ENCODE measurements around the gene CLASP1.

The CLASP1 gene

DNA sequence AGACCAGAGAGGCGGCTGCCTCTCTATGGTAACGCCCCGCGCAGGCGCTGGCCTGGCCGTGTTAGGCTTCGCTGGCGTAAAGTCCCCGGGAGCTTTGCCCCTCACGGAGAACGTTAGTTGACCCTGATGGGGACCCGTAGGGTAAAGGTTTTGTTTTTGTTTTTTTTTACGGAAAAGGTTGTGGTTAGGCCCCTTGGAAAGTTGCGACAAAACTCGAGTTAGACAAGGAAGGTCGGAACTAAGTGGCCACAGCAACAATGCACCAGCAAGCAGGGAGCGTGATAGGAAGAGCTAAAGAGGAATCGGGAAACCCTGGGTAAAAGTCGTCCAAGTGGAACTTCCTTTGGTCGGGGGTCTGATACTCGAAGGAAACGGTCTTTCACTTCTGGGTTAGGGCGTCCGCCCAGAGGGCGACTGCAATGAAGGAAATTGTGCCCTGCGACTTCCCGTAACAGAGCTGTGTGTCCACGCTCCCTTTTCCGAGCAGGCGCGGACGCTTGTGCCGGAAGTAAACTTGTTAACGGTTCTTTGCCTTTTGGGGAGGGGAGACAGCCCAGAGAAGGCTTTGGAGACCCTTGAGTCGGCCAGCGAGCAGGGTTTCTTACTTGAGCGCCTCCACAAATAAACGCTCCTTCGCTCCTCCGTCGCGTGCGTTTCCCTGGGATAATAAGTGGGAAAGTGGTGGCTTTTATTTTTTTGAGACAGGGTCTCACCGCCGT, 493 bp upstream of the CLASP1 start:
- TF ChIP-seq, protein P1, sequence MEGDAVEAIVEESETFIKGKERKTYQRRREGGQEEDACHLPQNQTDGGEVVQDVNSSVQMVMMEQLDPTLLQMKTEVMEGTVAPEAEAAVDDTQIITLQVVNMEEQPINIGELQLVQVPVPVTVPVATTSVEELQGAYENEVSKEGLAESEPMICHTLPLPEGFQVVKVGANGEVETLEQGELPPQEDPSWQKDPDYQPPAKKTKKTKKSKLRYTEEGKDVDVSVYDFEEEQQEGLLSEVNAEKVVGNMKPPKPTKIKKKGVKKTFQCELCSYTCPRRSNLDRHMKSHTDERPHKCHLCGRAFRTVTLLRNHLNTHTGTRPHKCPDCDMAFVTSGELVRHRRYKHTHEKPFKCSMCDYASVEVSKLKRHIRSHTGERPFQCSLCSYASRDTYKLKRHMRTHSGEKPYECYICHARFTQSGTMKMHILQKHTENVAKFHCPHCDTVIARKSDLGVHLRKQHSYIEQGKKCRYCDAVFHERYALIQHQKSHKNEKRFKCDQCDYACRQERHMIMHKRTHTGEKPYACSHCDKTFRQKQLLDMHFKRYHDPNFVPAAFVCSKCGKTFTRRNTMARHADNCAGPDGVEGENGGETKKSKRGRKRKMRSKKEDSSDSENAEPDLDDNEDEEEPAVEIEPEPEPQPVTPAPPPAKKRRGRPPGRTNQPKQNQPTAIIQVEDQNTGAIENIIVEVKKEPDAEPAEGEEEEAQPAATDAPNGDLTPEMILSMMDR (conservative IDR thresholded peaks at IDR 0.05; ENCODE audit: low read depth, low read length) = no peak
- peak overlapping the region; percentile 84 for H3K9ac ChIP-seq
- no peaks in the 10 kb centered on the region for H3K27me3 ChIP-seq (ENCODE audit: insufficient read depth, low read depth)
- peak overlapping the region; percentile 92 for H3K27ac ChIP-seq
- H3K4me3 ChIP-seq (IDR thresholded peaks at IDR 0.05; ENCODE audit: insufficient read depth, low read depth, low read length) = no peak overlapping the region
- peak overlapping the region; percentile 71; the same call in 1 of the 2 replicates for H3K4me2 ChIP-seq
- H4K20me1 ChIP-seq (ENCODE audit: insufficient read depth) = no peaks in the 10 kb centered on the region
- peak overlapping the region; percentile 85 for H2AFZ ChIP-seq (ENCODE audit: low read depth)
- no peaks in the 10 kb centered on the region for H3K36me3 ChIP-seq (ENCODE audit: insufficient read depth)
- H3K4me1 ChIP-seq (ENCODE audit: low read depth, poor library complexity, severe bottlenecking) = peaks cover 22% of the 10 kb centered on the region
- peaks cover 52% of the 10 kb centered on the region for H3K79me2 ChIP-seq (ENCODE audit: insufficient read depth, low read depth)

DNA sequence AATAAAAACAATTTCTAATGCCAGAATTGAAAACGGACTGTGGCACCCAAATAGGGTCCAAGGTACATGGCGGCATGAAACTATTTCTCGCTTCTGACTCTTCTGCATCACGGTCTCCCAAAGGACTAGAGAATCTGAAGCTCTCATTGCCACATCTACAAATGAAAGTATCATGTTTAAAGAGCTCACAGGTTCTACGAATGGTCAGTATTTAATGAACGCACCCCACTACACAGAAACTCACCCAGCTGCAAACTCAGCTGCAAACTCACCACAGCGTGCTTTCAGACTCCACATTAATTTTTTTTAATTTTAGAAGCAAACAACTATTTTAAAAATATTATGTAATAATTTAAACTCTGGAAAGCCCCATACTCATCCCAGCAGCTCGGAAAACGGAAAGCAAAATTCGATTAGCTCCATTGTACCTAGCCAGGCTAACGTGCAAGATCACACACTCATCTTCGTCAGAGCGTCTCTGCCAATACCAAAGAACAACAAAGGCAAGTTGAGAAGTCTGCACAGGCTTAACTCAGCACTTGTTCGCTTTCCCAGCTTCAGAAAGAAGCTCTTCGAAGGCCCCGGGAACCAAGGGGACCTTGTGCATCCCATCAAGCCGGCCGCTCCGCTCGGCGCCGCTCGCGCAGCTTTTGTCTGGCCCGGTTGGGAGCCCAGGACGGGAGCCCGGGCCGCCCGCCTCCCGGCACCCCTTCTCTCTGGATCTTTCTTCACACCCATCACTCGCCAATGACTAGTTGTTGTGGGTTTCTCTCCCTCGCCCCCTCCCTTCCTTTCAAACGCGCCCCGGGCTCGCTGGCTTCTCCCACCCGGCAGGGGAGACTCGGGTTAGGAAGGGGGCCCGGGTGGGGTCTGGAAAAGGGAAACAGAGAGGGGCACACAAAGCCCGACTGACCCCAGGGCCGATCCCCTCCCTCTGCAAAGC, 785 bp downstream of the CLASP1 start:
- no peaks in the 10 kb centered on the region for H4K20me1 ChIP-seq (ENCODE audit: insufficient read depth)
- H3K4me2 ChIP-seq = peak overlapping the region; percentile 71
- H3K4me3 ChIP-seq (IDR thresholded peaks at IDR 0.05; ENCODE audit: insufficient read depth, low read depth, low read length) = no peak overlapping the region
- peaks cover 22% of the 10 kb centered on the region for H3K4me1 ChIP-seq (ENCODE audit: low read depth, poor library complexity, severe bottlenecking)
- H3K36me3 ChIP-seq (ENCODE audit: insufficient read depth) = no peaks in the 10 kb centered on the region
- no peaks in the 10 kb centered on the region for H3K27me3 ChIP-seq (ENCODE audit: insufficient read depth, low read depth)
- H3K27ac ChIP-seq = peak overlapping the region; percentile 92
- H2AFZ ChIP-seq (ENCODE audit: low read depth) = peak overlapping the region; percentile 85
- peaks cover 65% of the 10 kb centered on the region for H3K79me2 ChIP-seq (ENCODE audit: insufficient read depth, low read depth)
- H3K9ac ChIP-seq = peak overlapping the region; percentile 84
- TF ChIP-seq, protein P1 (conservative IDR thresholded peaks at IDR 0.05; ENCODE audit: low read depth, low read length) = no peak

DNA sequence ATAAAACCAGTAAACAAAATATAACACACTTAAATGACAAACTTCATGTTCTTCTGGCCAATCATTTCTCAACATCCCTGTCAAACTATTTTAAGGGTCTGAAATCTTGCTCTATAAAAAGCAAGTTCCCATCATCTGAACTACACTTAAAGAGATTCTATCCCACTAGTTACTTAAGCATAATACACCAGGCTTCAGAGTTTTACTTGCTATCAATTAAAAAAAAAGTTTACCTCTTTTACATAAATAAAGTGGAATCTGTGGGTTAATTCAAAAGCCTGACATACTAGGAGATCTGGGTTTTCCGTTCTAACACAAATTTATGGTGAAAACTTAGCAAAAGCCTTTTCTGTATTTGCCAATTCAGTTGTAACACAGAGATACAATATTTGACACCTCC, 1.9 kb downstream of the CLASP1 start:
- H4K20me1 ChIP-seq (ENCODE audit: insufficient read depth) = no peaks in the 10 kb centered on the region
- peak overlapping the region; percentile 84; the same call in 1 of the 2 replicates for H3K9ac ChIP-seq
- no peak overlapping the region for H3K4me3 ChIP-seq (IDR thresholded peaks at IDR 0.05; ENCODE audit: insufficient read depth, low read depth, low read length)
- peaks cover 22% of the 10 kb centered on the region for H3K4me1 ChIP-seq (ENCODE audit: low read depth, poor library complexity, severe bottlenecking)
- H3K27me3 ChIP-seq (ENCODE audit: insufficient read depth, low read depth) = no peaks in the 10 kb centered on the region
- no peak overlapping the region for H2AFZ ChIP-seq (ENCODE audit: low read depth)
- TF ChIP-seq, protein P1 (conservative IDR thresholded peaks at IDR 0.05; ENCODE audit: low read depth, low read length) = no peak
- H3K27ac ChIP-seq = peak overlapping the region; percentile 92; the same call in 1 of the 2 replicates
- peak overlapping the region; percentile 71 for H3K4me2 ChIP-seq
- peaks cover 75% of the 10 kb centered on the region for H3K79me2 ChIP-seq (ENCODE audit: insufficient read depth, low read depth)
- no peaks in the 10 kb centered on the region for H3K36me3 ChIP-seq (ENCODE audit: insufficient read depth)

DNA sequence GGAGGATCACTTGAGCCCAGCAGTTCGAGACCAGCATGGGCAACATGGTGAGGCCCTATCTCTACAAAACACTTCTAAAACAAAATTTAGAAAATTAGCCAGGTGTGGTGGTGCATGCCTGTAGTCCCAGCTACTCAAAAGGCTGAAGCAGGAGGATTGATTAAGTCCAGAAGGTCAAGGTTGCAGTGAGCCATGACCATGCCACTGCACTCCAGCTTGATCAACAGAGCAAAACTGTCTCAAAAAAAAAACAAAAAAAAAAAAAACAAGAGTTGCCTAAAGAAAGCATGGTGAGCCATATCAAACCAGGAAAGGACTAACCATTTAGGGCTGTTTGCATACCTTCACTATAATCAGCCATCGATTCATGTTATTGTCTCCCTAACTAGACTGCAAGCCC, 4.5 kb downstream of the CLASP1 start:
- Histone ChIP-seq H3K9ac (no peak overlapping the region), H3K36me3 (ENCODE audit: insufficient read depth) (no peaks in the 10 kb centered on the region), H2AFZ (ENCODE audit: low read depth) (no peak overlapping the region), H3K4me1 (ENCODE audit: low read depth, poor library complexity, severe bottlenecking) (peaks cover 14% of the 10 kb centered on the region), H3K27ac (no peak overlapping the region), H3K4me3 (IDR thresholded peaks at IDR 0.05; ENCODE audit: insufficient read depth, low read depth, low read length) (no peak overlapping the region), H3K79me2 (ENCODE audit: insufficient read depth, low read depth) (peaks cover 83% of the 10 kb centered on the region), H4K20me1 (ENCODE audit: insufficient read depth) (no peaks in the 10 kb centered on the region), H3K4me2 (no peak overlapping the region), H3K27me3 (ENCODE audit: insufficient read depth, low read depth) (no peaks in the 10 kb centered on the region)
- TF ChIP-seq, protein P1 (conservative IDR thresholded peaks at IDR 0.05; ENCODE audit: low read depth, low read length) = no peak

Measured in KMS-11 (cell line).